Stimulated activated naive B cell treated with anti-CD40 and anti-IgM and Interleukin-4, amounts not matched to agents 10 μg/mL and 1 μg/mL and 100 μg/mL, for 72 hours (primary cell): ENCODE measurements around the gene ZC3H6.
"Not testable (repeated sequence)": the region's sequence is repeated elsewhere in the genome, so short reads cannot be mapped to it uniquely, and the experiment has no call there.

Experiments used
- ATAC-seq, 2 donors: fragments of 150-1000 bp; cut with Tn5 transposase; replicated peaks; 2 replicates each; pipeline ENCODE4 v1.10.0; 2021; ENCODE audit warnings: moderate library complexity in 1 of 2
- DNase-seq: peaks from one replicate; pipeline ENCODE4 v3.0.0; 2021
- H3K27ac Mint-ChIP-seq: one replicate; pipeline ENCODE4 v1.8.0; 2022; ENCODE audit warnings: mild to moderate bottlenecking, mixed read lengths
- H3K27me3 Mint-ChIP-seq, 2 donors: one replicate each; pipeline ENCODE4 v1.8.0; 2022; ENCODE audit warnings: mixed read lengths in 2 of 2
- H3K36me3 Mint-ChIP-seq, 2 donors: one replicate each; pipeline ENCODE4 v1.8.0; 2022; ENCODE audit warnings: mixed read lengths in 2 of 2, mild to moderate bottlenecking in 1 of 2
- H3K4me1 Mint-ChIP-seq, 2 donors: one replicate each; pipeline ENCODE4 v1.8.0; 2022; ENCODE audit warnings: mixed read lengths in 2 of 2, mild to moderate bottlenecking in 1 of 2
- H3K4me3 Mint-ChIP-seq, 2 donors: one replicate each; pipeline ENCODE4 v1.8.0; 2022; ENCODE audit warnings: mild to moderate bottlenecking in 2 of 2, mixed read lengths in 2 of 2, moderate library complexity in 1 of 2
- H3K9me3 Mint-ChIP-seq, 2 donors: one replicate each; pipeline ENCODE4 v1.8.0; 2022; ENCODE audit warnings: mixed read lengths in 2 of 2, mild to moderate bottlenecking in 1 of 2

ZC3H6 gene

GRCh38 chr2:112335600-112335999 is 60.2 kb downstream of the ZC3H6 start:
- no peak for DNase-seq
- Mint-ChIP-seq H3K36me3 (peaks cover 0 to 5% of the 10 kb centered on the region in 2 donors), H3K9me3 (no peaks in the 10 kb centered on the region), H3K27ac (no peak overlapping the region), H3K27me3 (no peaks in the 10 kb centered on the region), H3K4me1 (no peaks in the 10 kb centered on the region), H3K4me3 (no peak overlapping the region)
- no peak for ATAC-seq

- no peaks in the 10 kb centered on the region for H3K27me3 Mint-ChIP-seq
- H3K4me3 Mint-ChIP-seq: no peak overlapping the region
- H3K36me3 Mint-ChIP-seq: no peaks in the 10 kb centered on the region
- H3K9me3 Mint-ChIP-seq: no peaks in the 10 kb centered on the region
- no peak overlapping the region for H3K27ac Mint-ChIP-seq
- ATAC-seq (no peak), DNase-seq (no peak)
- H3K4me1 Mint-ChIP-seq: no peaks in the 10 kb centered on the region
Observed at GRCh38 chr2:112339986-112340385, 64.6 kb downstream of the ZC3H6 start.

- no peaks in the 10 kb centered on the region for H3K27me3 Mint-ChIP-seq
- H3K4me1 Mint-ChIP-seq: no peaks in the 10 kb centered on the region
- no peak overlapping the region for H3K4me3 Mint-ChIP-seq
- no peaks in the 10 kb centered on the region for H3K9me3 Mint-ChIP-seq
- no peak overlapping the region for H3K27ac Mint-ChIP-seq
- H3K36me3 Mint-ChIP-seq: peaks cover 0 to 2% of the 10 kb centered on the region in 2 donors
- DNase-seq (no peak), ATAC-seq (no peak)
Observed at GRCh38 chr2:112340475-112341267, 65.3 kb downstream of the ZC3H6 start.

GRCh38 chr2:112342067-112342550 is 66.7 kb downstream of the ZC3H6 start:
- no peak for ATAC-seq

GRCh38 chr2:112343827-112344585 is 68.6 kb downstream of the ZC3H6 start:
- H3K4me1 Mint-ChIP-seq: no peaks in the 10 kb centered on the region
- ATAC-seq (no peak), DNase-seq (no peak)
- H3K36me3 Mint-ChIP-seq: peaks cover 0 to 3% of the 10 kb centered on the region in 2 donors
- no peaks in the 10 kb centered on the region for H3K27me3 Mint-ChIP-seq
- no peak overlapping the region for H3K27ac Mint-ChIP-seq
- H3K9me3 Mint-ChIP-seq: peaks cover 2 to 7% of the 10 kb centered on the region in 2 donors
- no peak overlapping the region for H3K4me3 Mint-ChIP-seq

More at GRCh38 chr2:112342067-112342550, 66.7 kb downstream of the ZC3H6 start:
- Mint-ChIP-seq H3K9me3 (peaks cover 2 to 7% of the 10 kb centered on the region in 2 donors), H3K4me1 (no peaks in the 10 kb centered on the region), H3K36me3 (peaks cover 0 to 3% of the 10 kb centered on the region in 2 donors), H3K27me3 (no peaks in the 10 kb centered on the region), H3K27ac (no peak overlapping the region), H3K4me3 (no peak overlapping the region)
- DNase-seq: no peak

GRCh38 chr2:112345030-112346027 is 69.9 kb downstream of the ZC3H6 start:
- DNase-seq: no peak
- ATAC-seq: no peak
- no peaks in the 10 kb centered on the region for H3K27me3 Mint-ChIP-seq
- peaks cover 2 to 7% of the 10 kb centered on the region in 2 donors for H3K9me3 Mint-ChIP-seq
- H3K27ac Mint-ChIP-seq: no peak overlapping the region
- no peak overlapping the region for H3K4me3 Mint-ChIP-seq
- H3K36me3 Mint-ChIP-seq: peaks cover 0 to 3% of the 10 kb centered on the region in 2 donors
- no peaks in the 10 kb centered on the region for H3K4me1 Mint-ChIP-seq

- not testable (repeated sequence) for H3K4me3 Mint-ChIP-seq, H3K27ac Mint-ChIP-seq, DNase-seq, H3K36me3 Mint-ChIP-seq, H3K9me3 Mint-ChIP-seq, H3K27me3 Mint-ChIP-seq, ATAC-seq
- peaks cover 5 to 11% of the 10 kb centered on the region in 2 donors for H3K4me1 Mint-ChIP-seq
Observed at GRCh38 chr2:112352292-112352691, 76.9 kb downstream of the ZC3H6 start.

GRCh38 chr2:112352809-112353603 is 77.6 kb downstream of the ZC3H6 start:
- ATAC-seq, H3K27me3 Mint-ChIP-seq, H3K4me3 Mint-ChIP-seq, DNase-seq, H3K36me3 Mint-ChIP-seq, H3K9me3 Mint-ChIP-seq, H3K27ac Mint-ChIP-seq: not testable (repeated sequence)
- H3K4me1 Mint-ChIP-seq: peaks cover 5 to 11% of the 10 kb centered on the region in 2 donors

- DNase-seq, H3K27ac Mint-ChIP-seq, H3K36me3 Mint-ChIP-seq, H3K27me3 Mint-ChIP-seq, H3K4me3 Mint-ChIP-seq, H3K9me3 Mint-ChIP-seq, ATAC-seq: not testable (repeated sequence)
- peaks cover 5 to 11% of the 10 kb centered on the region in 2 donors for H3K4me1 Mint-ChIP-seq
Observed at GRCh38 chr2:112354335-112354734, 78.9 kb downstream of the ZC3H6 start.

GRCh38 chr2:112360055-112360454 is 84.7 kb downstream of the ZC3H6 start:
- H3K27ac Mint-ChIP-seq, H3K27me3 Mint-ChIP-seq, H3K4me3 Mint-ChIP-seq, H3K9me3 Mint-ChIP-seq, ATAC-seq, H3K36me3 Mint-ChIP-seq, H3K4me1 Mint-ChIP-seq, DNase-seq: not testable (repeated sequence)
